ENCODE results near the gene DDA1. TPM values are rescaled to one million over a fixed set of nuclear protein-coding genes. Genes with fewer than 3 reads are reported as not detected.

DDA1 gene
- total RNA-seq, 4 donors from 2014 or later: 16.4 to 30.7 (median 26.3) TPM

Other genes starting within 250 kb of the DDA1 start
- 1 to 10 TPM; 3.3 to 7.0 (median 5.7) TPM for gene HAUS8, start 234.1 kb upstream of the DDA1 start, total RNA-seq
- 10 to 100 TPM; 29.2 to 63.1 (median 43.5) TPM for gene MYO9B, start 233.8 kb upstream of the DDA1 start, total RNA-seq
- gene USE1, start 94.2 kb upstream of the DDA1 start, total RNA-seq: 10 to 100 TPM; 16.6 to 25.5 (median 23.8) TPM
- 1 to 10 TPM; 2.6 to 7.9 (median 4.0) TPM for gene OCEL1, start 83.3 kb upstream of the DDA1 start, total RNA-seq
- 100 to 1,000 TPM in 1 of 4 donors, 10 to 100 TPM in 3; 57.2 to 119 (median 83.6) TPM for gene NR2F6, start 63.6 kb upstream of the DDA1 start, total RNA-seq
- gene USHBP1, start 44.8 kb upstream of the DDA1 start, total RNA-seq: 1 to 10 TPM in 3 of 4 donors, under 1 TPM in 1; 0.80 to 3.0 (median 2.0) TPM
- 10 to 100 TPM; 48.3 to 61.2 (median 59.6) TPM for gene BABAM1, start 42.1 kb upstream of the DDA1 start, total RNA-seq
- 1 to 10 TPM in 1 of 4 donors, under 1 TPM in 3; 0.07 to 1.1 (median 0.36) TPM for gene ANKLE1, start 27.7 kb upstream of the DDA1 start, total RNA-seq
- gene ABHD8, start 6.1 kb upstream of the DDA1 start, total RNA-seq: 10 to 100 TPM; 20.2 to 34.9 (median 27.7) TPM
- gene MRPL34, start 3.7 kb upstream of the DDA1 start, total RNA-seq: 100 to 1,000 TPM in 3 of 4 donors, 10 to 100 TPM in 1; 88.4 to 228 (median 131) TPM
- gene ANO8, start 25.3 kb downstream of the DDA1 start, total RNA-seq: 10 to 100 TPM; 31.1 to 56.8 (median 46.9) TPM
- gene GTPBP3, start 28.0 kb downstream of the DDA1 start, total RNA-seq: 10 to 100 TPM; 30.6 to 36.8 (median 35.0) TPM
- 10 to 100 TPM; 11.7 to 96.5 (median 50.2) TPM for gene PLVAP, start 67.8 kb downstream of the DDA1 start, total RNA-seq
- not detected for gene CCDC194, start 84.6 kb downstream of the DDA1 start, total RNA-seq
- gene BST2, start 96.1 kb downstream of the DDA1 start, total RNA-seq: 10 to 100 TPM in 3 of 4 donors, 1 to 10 TPM in 1; 9.4 to 15.9 (median 12.5) TPM
- gene MVB12A, start 110.5 kb downstream of the DDA1 start, total RNA-seq: 10 to 100 TPM; 66.8 to 86.4 (median 75.6) TPM
- gene TMEM221, start 139.1 kb downstream of the DDA1 start, total RNA-seq: 1 to 10 TPM in 1 of 4 donors, under 1 TPM in 2, not detected in 1; 0.42 to 1.3 (median 0.61) TPM
- not detected for gene NXNL1, start 151.4 kb downstream of the DDA1 start, total RNA-seq
- gene SLC27A1, start 161.0 kb downstream of the DDA1 start, total RNA-seq: 10 to 100 TPM; 30.6 to 58.2 (median 43.6) TPM
- gene PGLS, start 202.1 kb downstream of the DDA1 start, total RNA-seq: 100 to 1,000 TPM; 107 to 130 (median 117) TPM
- 10 to 100 TPM; 46.8 to 59.3 (median 53.3) TPM for gene COLGALT1, start 246.1 kb downstream of the DDA1 start, total RNA-seq

Measured in lower leg skin (tissue), 4 donors.